Measurements from ENCODE around the gene ZNF664. TPM values are rescaled to one million over a fixed set of nuclear protein-coding genes. Genes with fewer than 3 reads are reported as not detected.

ZNF664 gene
- total and polyA plus RNA-seq, 10 donors: 12.0 to 53.4 (median 41.7) TPM

DNA sequence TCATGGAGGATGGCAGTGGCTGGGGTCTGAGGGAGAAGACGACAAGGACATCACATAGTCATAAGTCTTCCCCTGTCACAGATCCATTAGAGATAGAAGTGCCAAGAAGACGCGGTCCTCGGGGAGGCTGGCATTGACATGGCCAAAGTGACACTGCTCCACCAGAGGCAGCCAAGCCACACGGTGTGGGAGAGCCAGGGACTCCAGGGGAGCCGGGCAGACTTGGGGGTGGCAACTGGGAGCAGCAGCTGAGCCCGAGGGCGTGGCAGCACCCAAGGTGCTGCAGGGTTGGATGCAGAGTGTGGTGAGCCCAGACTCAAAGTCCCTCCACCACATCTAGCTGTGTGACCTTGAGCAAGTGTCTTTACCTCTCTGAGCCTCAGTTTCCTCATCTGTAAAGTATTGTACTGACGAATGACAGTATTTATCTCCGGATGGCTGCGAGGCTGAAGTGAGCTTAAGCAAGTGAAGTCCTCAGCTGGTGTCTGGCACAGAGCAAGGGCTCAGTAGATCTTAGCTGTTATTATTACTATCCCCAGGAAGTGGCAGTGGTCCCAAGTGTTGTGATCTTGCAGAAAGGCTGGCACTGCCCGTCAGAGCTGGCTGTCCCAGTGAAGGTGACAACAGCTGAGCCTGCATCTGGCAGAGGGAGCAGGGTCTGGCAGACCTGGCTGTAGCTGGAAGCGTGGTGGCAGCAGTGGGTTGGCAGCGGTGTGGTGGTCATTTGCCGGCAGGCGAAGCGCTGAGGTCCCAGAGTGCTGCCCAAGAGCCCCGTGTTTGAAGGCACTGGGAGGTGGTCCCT lies 54.9 kb downstream of the ZNF664 start:
- Histone ChIP-seq H3K27ac (no peak overlapping the region), H3K4me3 (no peak overlapping the region), H3K4me1 (peaks cover 0 to 19% (median 5%) of the 10 kb centered on the region in 6 donors), H3K9me3 (no peaks in the 10 kb centered on the region), H3K36me3 (no peaks in the 10 kb centered on the region), H3K27me3 (replicated peaks in 1 of 7) (peaks cover 0 to 3% (median 0%) of the 10 kb centered on the region in 7 donors)
- DNase-seq: no peak
- TF ChIP-seq POLR2A (IDR thresholded peaks at IDR 0.05): no peak
- TF ChIP-seq, protein P1, sequence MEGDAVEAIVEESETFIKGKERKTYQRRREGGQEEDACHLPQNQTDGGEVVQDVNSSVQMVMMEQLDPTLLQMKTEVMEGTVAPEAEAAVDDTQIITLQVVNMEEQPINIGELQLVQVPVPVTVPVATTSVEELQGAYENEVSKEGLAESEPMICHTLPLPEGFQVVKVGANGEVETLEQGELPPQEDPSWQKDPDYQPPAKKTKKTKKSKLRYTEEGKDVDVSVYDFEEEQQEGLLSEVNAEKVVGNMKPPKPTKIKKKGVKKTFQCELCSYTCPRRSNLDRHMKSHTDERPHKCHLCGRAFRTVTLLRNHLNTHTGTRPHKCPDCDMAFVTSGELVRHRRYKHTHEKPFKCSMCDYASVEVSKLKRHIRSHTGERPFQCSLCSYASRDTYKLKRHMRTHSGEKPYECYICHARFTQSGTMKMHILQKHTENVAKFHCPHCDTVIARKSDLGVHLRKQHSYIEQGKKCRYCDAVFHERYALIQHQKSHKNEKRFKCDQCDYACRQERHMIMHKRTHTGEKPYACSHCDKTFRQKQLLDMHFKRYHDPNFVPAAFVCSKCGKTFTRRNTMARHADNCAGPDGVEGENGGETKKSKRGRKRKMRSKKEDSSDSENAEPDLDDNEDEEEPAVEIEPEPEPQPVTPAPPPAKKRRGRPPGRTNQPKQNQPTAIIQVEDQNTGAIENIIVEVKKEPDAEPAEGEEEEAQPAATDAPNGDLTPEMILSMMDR (IDR thresholded peaks at IDR 0.05 in 8 of 11, conservative IDR thresholded peaks at IDR 0.05 in 3 of 11): no peak
- no peak for TF ChIP-seq POLR2AphosphoS5 (IDR thresholded peaks at IDR 0.05)
- intact Hi-C loops (cut with DNase I; ENCODE audit: low total_unique reads): no loop called here
- WGBS, 5 donors: 83 to 91% (median 87%) methylated on average over 18 of the region's 18 CpGs

DNA sequence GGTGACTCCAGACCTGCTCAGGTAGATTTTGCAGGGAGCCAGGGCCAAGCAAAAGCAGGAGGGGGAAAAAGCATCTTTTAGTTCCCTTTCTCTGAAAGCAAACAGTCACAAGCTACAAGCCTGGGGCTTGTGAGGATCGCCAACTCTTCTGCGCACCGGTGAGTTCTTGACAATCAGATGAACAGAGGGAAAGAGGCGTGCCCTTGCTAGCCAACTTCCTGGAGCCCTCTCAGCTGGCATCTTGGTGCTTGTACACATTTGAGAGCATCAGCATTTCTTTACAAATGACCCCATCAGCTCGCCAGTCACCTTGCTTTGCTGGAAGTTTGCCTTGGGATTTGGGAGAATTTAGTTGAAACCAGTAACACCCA lies 55.5 kb downstream of the ZNF664 start:
- H3K4me1 ChIP-seq: peaks cover 0 to 19% (median 5%) of the 10 kb centered on the region in 6 donors
- intact Hi-C loops (cut with DNase I; ENCODE audit: low total_unique reads): no loop called here
- WGBS, 5 donors: 22 to 33% (median 31%) methylated on average over 5 of the region's 5 CpGs

DNA sequence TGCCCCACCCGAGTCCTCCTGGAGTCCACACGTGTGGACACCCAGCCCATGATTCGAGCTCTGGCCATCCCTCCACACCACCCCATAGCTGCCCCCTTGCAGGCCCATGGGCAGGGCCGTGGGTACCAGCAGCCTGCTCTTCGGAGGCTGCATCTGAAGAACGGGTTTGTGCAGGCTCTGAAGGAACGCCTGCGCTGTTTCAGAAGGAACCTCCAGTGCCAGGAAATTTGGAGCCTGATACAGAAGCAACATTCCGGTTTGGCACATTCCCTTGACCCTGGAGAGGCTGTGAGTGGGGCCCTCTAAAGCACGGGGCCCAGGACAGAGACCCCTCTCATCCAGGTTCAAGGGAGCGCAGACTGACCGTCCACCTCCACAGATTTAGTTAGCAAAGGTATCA lies 57.0 kb downstream of the ZNF664 start:
- no peak for DNase-seq
- Histone ChIP-seq H3K27me3 (replicated peaks in 1 of 7) (peaks cover 0 to 3% (median 0%) of the 10 kb centered on the region in 7 donors), H3K4me3 (no peak overlapping the region), H3K36me3 (no peaks in the 10 kb centered on the region), H3K4me1 (peaks cover 0 to 19% (median 5%) of the 10 kb centered on the region in 6 donors), H3K9me3 (no peaks in the 10 kb centered on the region), H3K27ac (no peak overlapping the region)
- TF ChIP-seq POLR2A (IDR thresholded peaks at IDR 0.05) (no peak), POLR2AphosphoS5 (IDR thresholded peaks at IDR 0.05) (no peak)
- TF ChIP-seq, protein P1 (IDR thresholded peaks at IDR 0.05 in 8 of 11, conservative IDR thresholded peaks at IDR 0.05 in 3 of 11): no peak
- 69 to 84% (median 80%) methylated on average over 5 to 12 of the region's 12 CpGs for WGBS, 5 donors
- intact Hi-C loops (cut with DNase I; ENCODE audit: low total_unique reads): no loop called here

More for the DNA sequence above, 55.5 kb downstream of the ZNF664 start:
- Histone ChIP-seq H3K9me3 (no peaks in the 10 kb centered on the region), H3K27me3 (replicated peaks in 1 of 7) (peaks cover 0 to 3% (median 0%) of the 10 kb centered on the region in 7 donors), H3K4me3 (no peak overlapping the region), H3K36me3 (no peaks in the 10 kb centered on the region), H3K27ac (no peak overlapping the region)
- no peak for TF ChIP-seq POLR2AphosphoS5 (IDR thresholded peaks at IDR 0.05)
- TF ChIP-seq, protein P1 (IDR thresholded peaks at IDR 0.05 in 8 of 11, conservative IDR thresholded peaks at IDR 0.05 in 3 of 11): no peak
- TF ChIP-seq POLR2A (IDR thresholded peaks at IDR 0.05): no peak
- DNase-seq: no peak

DNA sequence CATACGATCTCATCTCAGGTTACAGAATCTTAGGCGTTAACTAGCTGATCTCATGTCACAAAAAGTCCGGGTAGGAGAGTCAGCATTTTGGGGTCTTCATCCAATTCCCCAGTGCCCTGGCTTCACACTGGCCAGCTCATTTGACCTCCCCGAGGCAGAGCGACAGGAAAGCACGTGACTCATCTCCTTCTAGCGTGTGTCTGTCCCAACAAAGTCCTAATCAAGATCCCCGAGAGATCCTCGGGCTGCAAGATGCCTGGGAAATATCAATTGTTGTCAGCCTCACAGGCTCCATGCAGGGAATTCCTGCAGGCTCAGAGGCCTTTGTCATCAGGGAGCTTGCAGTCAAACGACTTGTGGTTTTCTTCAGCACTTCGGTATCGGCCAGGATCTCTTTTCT lies 57.5 kb downstream of the ZNF664 start:
- Histone ChIP-seq H3K27ac (no peak overlapping the region), H3K36me3 (no peaks in the 10 kb centered on the region), H3K4me1 (peaks cover 0 to 19% (median 5%) of the 10 kb centered on the region in 6 donors), H3K4me3 (no peak overlapping the region), H3K27me3 (replicated peaks in 1 of 7) (peaks cover 0 to 3% (median 0%) of the 10 kb centered on the region in 7 donors), H3K9me3 (no peaks in the 10 kb centered on the region)
- DNase-seq: no peak
- WGBS, 5 donors: 54 to 73% (median 62%) methylated on average over 12 of the region's 12 CpGs
- TF ChIP-seq POLR2A (IDR thresholded peaks at IDR 0.05): no peak
- TF ChIP-seq, protein P1 (IDR thresholded peaks at IDR 0.05 in 8 of 11, conservative IDR thresholded peaks at IDR 0.05 in 3 of 11): no peak
- TF ChIP-seq POLR2AphosphoS5 (IDR thresholded peaks at IDR 0.05): no peak
- intact Hi-C loops (cut with DNase I; ENCODE audit: low total_unique reads): no loop called here

Data from spleen (tissue), 11 donors.